GM13977 (cell line): Measurements from ENCODE around the gene FBXW7.

ENCODE experiments used
- DNase-seq: peaks from one replicate; pipeline ENCODE4 v3.0.0; 2012; ENCODE audit warnings: low spot score
- in situ Hi-C: fragments of 300-500 bp; cut with MboI; formaldehyde crosslinking; loops from one replicate; pipeline ENCODE4 v1.12.0; 2022; ENCODE audit warnings: low sequenced_read_pairs, low pct_unique_long_range_greater_than_20kb, mixed read lengths, inconsistent platforms; ENCODE audit not compliant: unreplicated experiment
- TF ChIP-seq, protein P1 (sequence below): IDR thresholded peaks from 2 replicates; pipeline ENCODE4 v1.5.1; 2012; ENCODE audit warnings: mild to moderate bottlenecking, control low read depth; ENCODE audit not compliant: insufficient read depth; ENCODE audit errors: extremely low read depth, missing control alignments

FBXW7 gene

DNA sequence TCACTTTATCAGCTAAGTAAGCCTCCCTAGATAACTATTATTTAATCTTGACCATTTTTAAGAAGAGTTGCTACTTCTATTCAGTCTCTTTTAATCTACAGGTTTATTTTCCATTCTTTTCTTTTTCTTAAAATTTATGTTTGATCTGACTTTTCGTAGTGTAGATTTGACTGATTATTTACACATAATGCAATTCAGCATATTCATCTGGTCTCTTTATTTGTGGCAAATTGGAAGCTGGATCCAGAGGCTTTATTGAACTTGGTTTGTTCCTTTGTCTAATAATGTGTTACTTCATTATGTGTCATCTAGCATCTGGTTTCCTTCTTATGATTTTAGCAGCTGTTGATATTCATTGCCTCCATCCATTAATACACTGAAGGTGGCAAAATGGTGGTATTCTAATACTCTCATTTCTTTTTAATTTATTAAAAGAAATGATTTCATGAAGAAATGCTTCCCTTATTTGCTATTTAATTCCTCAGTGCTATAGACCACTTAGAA, 113.0 kb downstream of the FBXW7 start:
- in situ Hi-C loops = no loop called here
- no peak for DNase-seq
- TF ChIP-seq, protein P1, sequence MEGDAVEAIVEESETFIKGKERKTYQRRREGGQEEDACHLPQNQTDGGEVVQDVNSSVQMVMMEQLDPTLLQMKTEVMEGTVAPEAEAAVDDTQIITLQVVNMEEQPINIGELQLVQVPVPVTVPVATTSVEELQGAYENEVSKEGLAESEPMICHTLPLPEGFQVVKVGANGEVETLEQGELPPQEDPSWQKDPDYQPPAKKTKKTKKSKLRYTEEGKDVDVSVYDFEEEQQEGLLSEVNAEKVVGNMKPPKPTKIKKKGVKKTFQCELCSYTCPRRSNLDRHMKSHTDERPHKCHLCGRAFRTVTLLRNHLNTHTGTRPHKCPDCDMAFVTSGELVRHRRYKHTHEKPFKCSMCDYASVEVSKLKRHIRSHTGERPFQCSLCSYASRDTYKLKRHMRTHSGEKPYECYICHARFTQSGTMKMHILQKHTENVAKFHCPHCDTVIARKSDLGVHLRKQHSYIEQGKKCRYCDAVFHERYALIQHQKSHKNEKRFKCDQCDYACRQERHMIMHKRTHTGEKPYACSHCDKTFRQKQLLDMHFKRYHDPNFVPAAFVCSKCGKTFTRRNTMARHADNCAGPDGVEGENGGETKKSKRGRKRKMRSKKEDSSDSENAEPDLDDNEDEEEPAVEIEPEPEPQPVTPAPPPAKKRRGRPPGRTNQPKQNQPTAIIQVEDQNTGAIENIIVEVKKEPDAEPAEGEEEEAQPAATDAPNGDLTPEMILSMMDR = no peak

DNA sequence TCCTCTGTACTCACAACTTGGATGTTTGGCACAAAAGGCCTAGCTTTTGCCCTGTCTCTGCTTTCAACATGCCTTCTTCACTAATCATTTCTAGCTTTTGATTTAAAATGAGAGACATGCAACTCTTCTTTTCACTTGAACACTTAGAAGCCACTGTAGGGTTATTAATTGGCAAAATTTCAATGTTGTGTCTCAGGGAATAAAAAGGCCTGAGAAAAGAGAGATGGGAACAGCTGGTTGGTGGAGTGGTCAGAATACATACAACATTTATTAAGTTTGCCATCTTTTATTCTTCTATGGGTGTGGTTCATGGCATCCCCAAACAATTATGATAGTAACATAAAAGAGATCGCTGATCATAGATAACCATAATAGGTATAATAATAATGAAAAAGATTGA, 114.3 kb downstream of the FBXW7 start:
- TF ChIP-seq, protein P1 = no peak
- DNase-seq = no peak
- in situ Hi-C loops = no loop called here

DNA sequence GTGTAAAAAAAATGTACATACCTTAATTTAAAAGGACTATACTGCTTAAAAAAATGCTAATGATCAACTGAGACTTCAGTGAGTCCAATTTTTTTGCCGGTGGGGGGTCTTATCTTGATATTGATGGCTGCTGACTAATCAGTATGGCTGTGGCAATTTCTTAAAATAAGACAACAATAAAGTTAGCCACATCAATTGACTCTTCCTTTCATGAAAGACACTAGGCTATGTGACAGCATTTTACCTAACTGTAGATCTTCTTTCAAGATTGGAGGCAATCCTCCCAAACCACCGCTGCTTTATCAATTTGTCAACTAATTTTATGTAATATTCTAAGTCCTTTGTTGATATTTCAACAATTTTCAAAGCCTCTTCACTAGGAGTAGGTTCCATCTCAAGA, 116.1 kb downstream of the FBXW7 start:
- TF ChIP-seq, protein P1 = no peak
- in situ Hi-C loops = no loop called here
- DNase-seq = no peak

DNA sequence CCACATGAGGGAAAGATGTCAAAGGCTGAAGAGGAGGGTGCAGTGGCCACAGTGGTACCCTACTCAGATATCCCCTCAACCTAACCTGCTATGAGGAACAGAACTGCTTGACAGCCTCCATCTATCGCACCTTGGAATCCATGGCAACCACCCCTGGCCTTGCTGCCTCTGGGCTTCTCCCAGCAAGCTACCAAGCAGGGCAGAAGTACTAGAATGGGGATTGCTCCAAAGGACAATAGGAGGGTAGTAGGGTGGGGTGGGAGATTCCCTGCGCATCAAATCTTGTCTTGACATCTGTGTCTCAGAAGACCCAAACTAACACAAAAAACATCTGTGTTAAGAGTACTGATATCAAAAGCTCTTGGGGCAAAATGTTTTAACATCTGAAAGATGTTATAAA, 118.2 kb downstream of the FBXW7 start:
- no peak for DNase-seq
- TF ChIP-seq, protein P1 = no peak
- in situ Hi-C loops = no loop called here

DNA sequence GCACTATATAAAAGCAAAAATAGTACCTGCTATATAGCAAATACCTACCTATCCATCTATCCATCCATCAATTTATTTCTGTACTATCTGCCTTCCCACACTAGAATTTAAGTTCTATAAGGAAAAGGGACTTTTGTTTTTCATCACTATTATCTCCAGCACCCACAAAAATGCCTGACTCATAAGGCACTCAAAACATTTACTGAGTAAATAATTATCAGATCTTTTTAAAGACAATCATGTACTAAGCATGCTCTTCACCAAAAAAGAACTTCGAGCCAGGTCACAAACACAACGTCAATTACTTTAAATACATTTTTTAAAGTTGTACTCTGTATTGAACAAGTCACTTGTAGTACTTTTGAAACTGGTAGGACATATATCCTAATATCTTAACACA, 119.9 kb downstream of the FBXW7 start:
- TF ChIP-seq, protein P1 = no peak
- DNase-seq = no peak
- in situ Hi-C loops = no loop called here

DNA sequence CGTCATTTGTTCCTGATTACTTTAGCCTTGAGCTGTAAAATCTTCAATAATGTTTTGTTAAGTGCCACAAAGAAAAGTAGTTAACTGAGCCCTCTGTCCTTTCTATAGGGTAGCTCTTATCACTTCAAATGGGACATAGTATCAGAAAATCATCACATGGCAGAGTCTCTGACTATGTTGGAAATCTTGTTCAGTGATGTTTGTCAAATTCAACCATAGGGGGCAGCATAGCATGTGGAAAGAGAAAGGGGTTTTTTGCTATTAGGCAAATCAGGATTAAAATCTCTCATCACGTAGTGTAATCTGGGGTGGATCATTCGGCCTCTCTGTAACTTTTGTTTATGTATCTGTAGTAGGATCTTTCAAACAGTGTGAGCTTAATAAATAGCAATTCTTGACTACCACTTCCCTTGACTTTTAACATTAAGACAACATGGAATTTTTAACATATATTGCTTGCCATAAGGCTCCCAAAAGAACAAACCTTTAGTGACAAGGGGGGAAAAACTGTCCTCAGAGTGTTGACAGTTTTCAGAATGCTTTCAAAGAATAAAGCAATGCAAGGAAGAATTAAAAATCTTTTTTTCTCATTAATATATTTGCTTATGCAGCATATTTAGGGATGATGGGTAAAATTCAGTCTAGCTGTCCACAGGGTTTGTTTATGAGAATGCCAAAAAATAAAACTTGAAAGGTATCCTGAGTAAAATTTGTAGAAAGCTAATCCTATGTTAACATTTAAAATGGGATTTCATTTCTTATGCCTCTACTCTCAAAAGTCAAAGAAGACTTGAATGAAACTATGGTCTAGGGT, 127.2 kb downstream of the FBXW7 start:
- in situ Hi-C loops = no loop called here
- peak; percentile 13 for DNase-seq
- TF ChIP-seq, protein P1 = peak; percentile 32
